Epithelial cell of prostate (primary cell): Measurements from ENCODE around the gene RSRC1.
"Not testable (repeated sequence)": the region's sequence is repeated elsewhere in the genome, so short reads cannot be mapped to it uniquely, and the experiment has no call there.

Experiments
- DNase-seq: peaks from one replicate; pipeline ENCODE4 v3.0.0-alpha.2; 2011; ENCODE audit warnings: low read depth, low spot score
- H3K27ac ChIP-seq: fragments of 450-650 bp; 2 replicates; pipeline ENCODE4 v1.5.1; 2017; ENCODE audit warnings: mild to moderate bottlenecking

Gene RSRC1

GRCh38 chr3:158109804-158110657 lies at the start of gene RSRC1:
TSS of gene RSRC1 (plus strand) at chr3:158110089. CDS start at chr3:158122105, 12,016 bp downstream.
- H3K27ac ChIP-seq: peak within 1 kb of the TSS; percentile 71
- DNase-seq: peak; percentile 55

- not testable (repeated sequence) for DNase-seq, H3K27ac ChIP-seq
These were observed 44.3 kb upstream of the RSRC1 start for GRCh38 chr3:158065574-158065973.

GRCh38 chr3:158072790-158073189 lies 37.1 kb upstream of the RSRC1 start:
- H3K27ac ChIP-seq: no peak overlapping the region
- DNase-seq: no peak

- DNase-seq: no peak
- H3K27ac ChIP-seq: no peak overlapping the region
These were observed 35.3 kb upstream of the RSRC1 start for GRCh38 chr3:158074591-158074990.

GRCh38 chr3:158079599-158079998 lies 30.3 kb upstream of the RSRC1 start:
- H3K27ac ChIP-seq: no peak overlapping the region
- no peak for DNase-seq

GRCh38 chr3:158084651-158085050 lies 25.2 kb upstream of the RSRC1 start:
- H3K27ac ChIP-seq: no peak overlapping the region
- no peak for DNase-seq

GRCh38 chr3:158085358-158085757 lies 24.5 kb upstream of the RSRC1 start:
- DNase-seq: peak; percentile 73
- H3K27ac ChIP-seq: peak overlapping the region; percentile 30

GRCh38 chr3:158085931-158086330 lies 24.0 kb upstream of the RSRC1 start:
- no peak for DNase-seq
- peak overlapping the region; percentile 30 for H3K27ac ChIP-seq

GRCh38 chr3:158086361-158086760 lies 23.5 kb upstream of the RSRC1 start:
- H3K27ac ChIP-seq: no peak overlapping the region
- no peak for DNase-seq

- DNase-seq: no peak
These were observed 23.1 kb upstream of the RSRC1 start for GRCh38 chr3:158086776-158087175.

GRCh38 chr3:158091531-158091930 lies 18.4 kb upstream of the RSRC1 start:
- H3K27ac ChIP-seq: no peak overlapping the region
- no peak for DNase-seq

More at GRCh38 chr3:158086776-158087175, 23.1 kb upstream of the RSRC1 start:
- no peak overlapping the region for H3K27ac ChIP-seq

- no peak for DNase-seq
- H3K27ac ChIP-seq: no peak overlapping the region
These were observed 16.4 kb upstream of the RSRC1 start for GRCh38 chr3:158093526-158093925.

GRCh38 chr3:158094235-158095110 lies 15.4 kb upstream of the RSRC1 start:
- no peak for DNase-seq

GRCh38 chr3:158095111-158095813 lies 14.6 kb upstream of the RSRC1 start:
- no peak for DNase-seq
- H3K27ac ChIP-seq: no peak overlapping the region

More at GRCh38 chr3:158094235-158095110, 15.4 kb upstream of the RSRC1 start:
- H3K27ac ChIP-seq: no peak overlapping the region

GRCh38 chr3:158095814-158096704 lies 13.8 kb upstream of the RSRC1 start:
- no peak for DNase-seq
- no peak overlapping the region for H3K27ac ChIP-seq

- no peak overlapping the region for H3K27ac ChIP-seq
- DNase-seq: no peak
These were observed 12.8 kb upstream of the RSRC1 start for GRCh38 chr3:158097081-158097592.

GRCh38 chr3:158097593-158098308 lies 12.1 kb upstream of the RSRC1 start:
- DNase-seq: peak; percentile 41

GRCh38 chr3:158098309-158098639 lies 11.6 kb upstream of the RSRC1 start:
- no peak overlapping the region for H3K27ac ChIP-seq
- no peak for DNase-seq

More at GRCh38 chr3:158097593-158098308, 12.1 kb upstream of the RSRC1 start:
- no peak overlapping the region for H3K27ac ChIP-seq
